Measurements from ENCODE around the gene CRTC3. TPM values are rescaled to one million over a fixed set of nuclear protein-coding genes. Genes with fewer than 3 reads are reported as not detected.
A peak's percentile ranks its signal among the peaks of the same experiment; 100 is the strongest.

The CRTC3 gene
- total RNA-seq, 1 experiment from 2014 or later: 3.9 TPM

DNA sequence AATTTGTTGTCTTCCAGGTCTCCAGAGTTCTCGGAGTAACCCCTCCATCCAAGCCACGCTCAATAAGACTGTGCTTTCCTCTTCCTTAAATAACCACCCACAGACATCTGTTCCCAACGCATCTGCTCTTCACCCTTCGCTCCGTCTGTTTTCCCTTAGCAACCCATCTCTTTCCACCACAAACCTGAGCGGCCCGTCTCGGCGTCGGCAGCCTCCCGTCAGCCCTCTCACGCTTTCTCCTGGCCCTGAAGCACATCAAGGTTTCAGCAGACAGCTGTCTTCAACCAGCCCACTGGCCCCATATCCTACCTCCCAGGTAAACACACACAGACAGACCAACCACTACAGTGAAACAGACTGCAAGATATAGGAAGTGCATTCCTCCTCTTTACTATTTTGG is 99.5 kb downstream of the CRTC3 start:
- H3K27ac Mint-ChIP-seq: peak overlapping the region in 1 of 3 experiments; percentile 0; a peak in 1 of 7 replicates
- no peaks in the 10 kb centered on the region for H4K20me1 ChIP-seq (ENCODE audit: control insufficient read depth, insufficient read depth, insufficient read length)
- peaks cover 0 to 5% (median 5%) of the 10 kb centered on the region in 3 experiments; a peak in 3 of 7 replicates for H3K36me3 Mint-ChIP-seq (ENCODE audit: insufficient read depth in 1 of 3, low read depth in 3 of 3)

More for the DNA sequence above, 99.5 kb downstream of the CRTC3 start:
- Histone ChIP-seq H2AK5ac (ENCODE audit: insufficient read length, low read length) (no peak overlapping the region), H3K4me2 (ENCODE audit: insufficient read depth, insufficient read length, low read length) (no peak overlapping the region), H3K14ac (ENCODE audit: insufficient read depth, low read length) (no peak overlapping the region), H3K9ac (ENCODE audit: extremely low read depth, insufficient read length, low read length) (no peak overlapping the region), H3K18ac (ENCODE audit: insufficient read length, low read depth, low read length) (no peak overlapping the region), H2BK5ac (ENCODE audit: insufficient read length, low read length) (no peak overlapping the region), H3K9me3 (ENCODE audit: control insufficient read depth, low read depth, low read length) (no peaks in the 10 kb centered on the region), H3K79me2 (ENCODE audit: insufficient read depth, low read length) (no peaks in the 10 kb centered on the region), H4K5ac (ENCODE audit: insufficient read length, low read depth, low read length) (no peak overlapping the region), H3K23me2 (ENCODE audit: insufficient read length, low read depth, low read length, poor library complexity, severe bottlenecking) (no peaks in the 10 kb centered on the region), H2BK15ac (ENCODE audit: low read depth, low read length) (no peak overlapping the region), H2BK120ac (ENCODE audit: low read depth, low read length, poor library complexity, severe bottlenecking) (no peak overlapping the region), H4K91ac (ENCODE audit: insufficient read length, low read depth, low read length) (no peak overlapping the region), H3K27me3 (ENCODE audit: insufficient read depth, low read length) (no peaks in the 10 kb centered on the region), H2AFZ (ENCODE audit: low read length) (no peak overlapping the region), H3K79me1 (ENCODE audit: insufficient read depth, low read depth, low read length, poor library complexity, severe bottlenecking) (no peaks in the 10 kb centered on the region), H3T11ph (ENCODE audit: low read length) (no peak overlapping the region), H3K23ac (ENCODE audit: insufficient read length, low read depth, low read length) (no peak overlapping the region), H2BK12ac (ENCODE audit: insufficient read length, low read depth, low read length) (no peak overlapping the region), H3K56ac (ENCODE audit: insufficient read length, low read depth, low read length) (no peak overlapping the region), H3K27ac (ENCODE audit: insufficient read length, low read depth, low read length) (no peak overlapping the region), H2BK20ac (ENCODE audit: low read depth, low read length, poor library complexity, severe bottlenecking) (no peak overlapping the region), H4K8ac (replicated peaks; ENCODE audit: insufficient read length, low read depth, low read length) (no peak overlapping the region), H3K4ac (ENCODE audit: low read depth, low read length) (no peak overlapping the region), H3K4me1 (ENCODE audit: insufficient read depth, low read length) (no peaks in the 10 kb centered on the region; the same call in 1 of the 2 replicates)
- Mint-ChIP-seq H3K27me3 (ENCODE audit: low read depth) (no peaks in the 10 kb centered on the region), H3K4me1 (no peaks in the 10 kb centered on the region), H3K9me3 (no peaks in the 10 kb centered on the region), H3K4me3 (no peak overlapping the region)
- TF ChIP-seq, protein P1, sequence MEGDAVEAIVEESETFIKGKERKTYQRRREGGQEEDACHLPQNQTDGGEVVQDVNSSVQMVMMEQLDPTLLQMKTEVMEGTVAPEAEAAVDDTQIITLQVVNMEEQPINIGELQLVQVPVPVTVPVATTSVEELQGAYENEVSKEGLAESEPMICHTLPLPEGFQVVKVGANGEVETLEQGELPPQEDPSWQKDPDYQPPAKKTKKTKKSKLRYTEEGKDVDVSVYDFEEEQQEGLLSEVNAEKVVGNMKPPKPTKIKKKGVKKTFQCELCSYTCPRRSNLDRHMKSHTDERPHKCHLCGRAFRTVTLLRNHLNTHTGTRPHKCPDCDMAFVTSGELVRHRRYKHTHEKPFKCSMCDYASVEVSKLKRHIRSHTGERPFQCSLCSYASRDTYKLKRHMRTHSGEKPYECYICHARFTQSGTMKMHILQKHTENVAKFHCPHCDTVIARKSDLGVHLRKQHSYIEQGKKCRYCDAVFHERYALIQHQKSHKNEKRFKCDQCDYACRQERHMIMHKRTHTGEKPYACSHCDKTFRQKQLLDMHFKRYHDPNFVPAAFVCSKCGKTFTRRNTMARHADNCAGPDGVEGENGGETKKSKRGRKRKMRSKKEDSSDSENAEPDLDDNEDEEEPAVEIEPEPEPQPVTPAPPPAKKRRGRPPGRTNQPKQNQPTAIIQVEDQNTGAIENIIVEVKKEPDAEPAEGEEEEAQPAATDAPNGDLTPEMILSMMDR (conservative IDR thresholded peaks at IDR 0.05): no peak
- no peak for DNase-seq
- no CpG with 5 or more reads among the region's 12 CpGs for WGBS (ENCODE audit: extremely low coverage, insufficient read length, low lambda C conversion rate)
